ENCODE data around the gene CORO2B. TPM values are rescaled to one million over a fixed set of nuclear protein-coding genes. Genes with fewer than 3 reads are reported as not detected.

The CORO2B gene, protein sequence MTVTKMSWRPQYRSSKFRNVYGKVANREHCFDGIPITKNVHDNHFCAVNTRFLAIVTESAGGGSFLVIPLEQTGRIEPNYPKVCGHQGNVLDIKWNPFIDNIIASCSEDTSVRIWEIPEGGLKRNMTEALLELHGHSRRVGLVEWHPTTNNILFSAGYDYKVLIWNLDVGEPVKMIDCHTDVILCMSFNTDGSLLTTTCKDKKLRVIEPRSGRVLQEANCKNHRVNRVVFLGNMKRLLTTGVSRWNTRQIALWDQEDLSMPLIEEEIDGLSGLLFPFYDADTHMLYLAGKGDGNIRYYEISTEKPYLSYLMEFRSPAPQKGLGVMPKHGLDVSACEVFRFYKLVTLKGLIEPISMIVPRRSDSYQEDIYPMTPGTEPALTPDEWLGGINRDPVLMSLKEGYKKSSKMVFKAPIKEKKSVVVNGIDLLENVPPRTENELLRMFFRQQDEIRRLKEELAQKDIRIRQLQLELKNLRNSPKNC
- total RNA-seq, result 3.5 and 3.7 TPM in 2 replicates

DNA sequence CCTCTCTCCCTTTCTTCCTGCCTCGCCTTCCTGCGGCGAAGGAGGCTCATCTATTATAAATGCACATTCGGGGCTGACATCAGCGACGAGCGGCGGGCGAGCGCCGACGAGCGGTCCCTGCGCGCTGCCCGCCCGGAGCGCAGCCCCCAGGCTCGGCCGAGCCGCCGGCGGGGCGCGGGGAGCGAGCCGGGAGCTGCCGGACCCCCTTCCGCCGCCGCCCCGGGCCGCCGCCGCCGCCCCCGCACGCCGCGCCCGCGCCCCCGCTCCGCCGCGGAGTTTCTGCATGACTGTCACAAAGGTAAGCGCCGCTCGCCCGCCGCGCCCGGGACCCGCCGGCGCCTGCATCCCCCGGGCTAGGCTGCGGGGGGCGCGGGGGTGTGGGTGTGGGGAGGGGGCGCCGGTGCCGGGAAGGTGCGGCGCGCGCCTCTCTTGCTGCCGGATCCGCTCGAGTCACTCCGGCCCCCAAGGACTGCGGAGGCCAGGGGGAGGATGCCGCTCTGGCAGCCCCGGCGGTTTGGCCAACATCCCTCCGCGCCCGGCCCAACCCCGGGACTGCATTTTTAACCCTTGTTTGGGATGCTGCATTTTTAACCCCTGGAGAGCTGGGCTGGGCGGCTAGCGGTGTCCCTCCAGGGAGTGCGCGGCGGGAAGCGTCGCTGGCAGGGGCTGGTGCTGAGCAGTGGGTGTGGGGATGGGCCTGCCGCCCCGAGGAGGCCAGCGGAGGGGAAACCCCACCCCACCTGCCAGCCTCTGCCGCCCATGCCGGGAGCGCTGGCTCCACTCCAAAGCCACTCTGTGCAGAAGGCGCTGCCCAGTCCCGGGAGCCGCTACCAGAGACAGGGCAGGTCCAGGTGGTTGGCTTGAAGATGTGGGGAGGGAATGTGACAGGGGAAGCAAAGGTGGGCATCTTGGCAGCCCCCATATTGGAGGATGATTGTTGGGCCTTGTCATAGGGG lies at the start of gene CORO2B:
CORO2B (plus strand) TSS at position 14 of the 956 bp plus-strand sequence; CDS start at position 284, 270 bp downstream.

Other genes starting within 250 kb of the CORO2B start
- 0.27 and 1.3 TPM in 2 replicates for gene ITGA11, start 146.8 kb upstream of the CORO2B start, total RNA-seq
- gene ANP32A, start 241.9 kb downstream of the CORO2B start, total RNA-seq, result 48.0 and 49.2 TPM in 2 replicates

Data from mammary microvascular endothelial cell (primary cell).